ENCODE measurements around the gene TSC2.

The TSC2 gene

DNA sequence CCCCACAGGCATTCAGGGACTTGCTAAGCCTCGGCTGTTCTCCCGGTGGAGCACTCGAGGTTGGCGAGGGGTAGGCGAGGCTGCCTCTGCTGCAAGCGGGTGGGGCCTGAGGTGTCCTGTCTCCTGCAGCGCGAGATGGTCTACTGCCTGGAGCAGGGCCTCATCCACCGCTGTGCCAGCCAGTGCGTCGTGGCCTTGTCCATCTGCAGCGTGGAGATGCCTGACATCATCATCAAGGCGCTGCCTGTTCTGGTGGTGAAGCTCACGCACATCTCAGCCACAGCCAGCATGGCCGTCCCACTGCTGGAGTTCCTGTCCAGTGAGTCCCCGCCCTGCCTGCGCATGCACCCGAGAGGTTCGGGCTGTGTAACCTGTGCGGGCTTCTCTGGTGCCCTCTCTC, 26.3 kb downstream of the TSC2 start:
- no peak for DNase-seq

GRCh38 chr16:2075631-2076030, 27.8 kb downstream of the TSC2 start:
- DNase-seq: no peak

DNA sequence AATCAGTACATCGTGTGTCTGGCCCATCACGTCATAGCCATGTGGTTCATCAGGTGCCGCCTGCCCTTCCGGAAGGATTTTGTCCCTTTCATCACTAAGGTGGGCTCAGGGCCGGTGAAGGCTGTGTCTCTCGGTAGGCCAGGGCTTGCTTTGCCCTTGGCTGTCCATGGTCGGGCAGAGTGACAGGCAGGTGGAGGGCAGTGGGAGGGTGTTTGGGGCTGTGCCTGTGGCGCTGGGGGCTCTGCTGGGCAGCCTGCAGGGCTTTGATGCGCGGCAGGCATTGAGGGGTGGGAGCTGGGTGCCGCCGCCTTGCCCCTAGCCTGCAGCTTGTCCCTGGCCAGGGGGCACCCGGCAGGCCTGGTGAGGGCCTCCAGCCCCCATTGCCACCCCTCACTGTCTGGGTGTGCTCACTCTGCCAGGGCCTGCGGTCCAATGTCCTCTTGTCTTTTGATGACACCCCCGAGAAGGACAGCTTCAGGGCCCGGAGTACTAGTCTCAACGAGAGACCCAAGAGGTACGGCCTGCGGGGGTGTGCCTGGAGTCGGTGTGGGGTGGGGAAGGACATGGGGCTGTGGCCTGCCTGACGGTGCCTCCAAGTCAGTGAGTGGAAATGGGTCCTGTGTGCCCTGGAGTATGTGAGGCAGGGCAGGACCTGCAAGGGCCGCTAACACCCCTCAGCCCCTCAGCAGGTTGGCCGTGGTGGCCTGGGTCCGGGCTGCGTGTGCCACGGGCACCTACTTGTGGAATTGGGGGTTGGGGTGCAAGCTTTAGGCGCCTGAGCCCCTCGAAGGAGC, 28.5 kb downstream of the TSC2 start:
- no peak for DNase-seq

DNA sequence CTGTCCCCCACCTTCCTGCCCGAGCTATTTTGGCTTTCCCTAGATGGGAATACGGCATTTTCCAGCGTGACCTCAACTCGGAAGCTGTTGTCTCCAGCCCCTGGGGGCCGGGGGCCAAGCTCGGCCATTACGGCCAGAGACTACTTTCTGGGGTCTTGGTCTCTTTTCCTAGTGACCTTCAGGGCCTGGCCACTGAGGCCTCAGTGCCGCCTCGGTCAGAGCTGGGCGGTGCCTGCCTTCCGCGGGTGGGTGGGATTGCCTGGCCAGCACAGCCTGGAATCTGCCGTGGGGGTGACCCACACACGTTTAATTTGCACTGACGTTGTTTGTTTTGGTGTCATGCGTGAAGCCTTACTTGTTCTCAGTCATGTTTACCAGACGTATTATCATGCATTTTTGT, 29.2 kb downstream of the TSC2 start:
- DNase-seq: no peak

- no peak for DNase-seq
Measured at GRCh38 chr16:2077696-2078095, 29.9 kb downstream of the TSC2 start.

GRCh38 chr16:2078096-2078495, 30.3 kb downstream of the TSC2 start:
- no peak for DNase-seq

DNA sequence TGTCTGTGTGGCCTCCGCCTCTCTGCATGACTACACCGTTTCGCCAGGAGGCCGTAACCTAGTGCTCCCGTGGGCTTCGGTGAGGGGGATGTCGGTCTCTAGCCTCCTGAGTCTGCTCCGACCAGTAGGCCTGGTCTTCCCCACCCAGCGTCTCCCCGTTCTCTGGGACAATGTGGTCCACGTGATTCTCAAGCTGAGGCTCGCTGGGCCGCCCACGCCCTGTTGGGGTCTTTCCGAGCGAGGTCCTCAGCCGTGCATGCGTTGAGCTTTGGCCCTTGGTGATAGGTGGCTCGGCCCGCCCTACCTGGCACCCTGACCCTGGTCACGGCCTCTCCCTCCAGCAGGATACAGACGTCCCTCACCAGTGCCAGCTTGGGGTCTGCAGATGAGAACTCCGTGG, 30.9 kb downstream of the TSC2 start:
- no peak for DNase-seq

DNA sequence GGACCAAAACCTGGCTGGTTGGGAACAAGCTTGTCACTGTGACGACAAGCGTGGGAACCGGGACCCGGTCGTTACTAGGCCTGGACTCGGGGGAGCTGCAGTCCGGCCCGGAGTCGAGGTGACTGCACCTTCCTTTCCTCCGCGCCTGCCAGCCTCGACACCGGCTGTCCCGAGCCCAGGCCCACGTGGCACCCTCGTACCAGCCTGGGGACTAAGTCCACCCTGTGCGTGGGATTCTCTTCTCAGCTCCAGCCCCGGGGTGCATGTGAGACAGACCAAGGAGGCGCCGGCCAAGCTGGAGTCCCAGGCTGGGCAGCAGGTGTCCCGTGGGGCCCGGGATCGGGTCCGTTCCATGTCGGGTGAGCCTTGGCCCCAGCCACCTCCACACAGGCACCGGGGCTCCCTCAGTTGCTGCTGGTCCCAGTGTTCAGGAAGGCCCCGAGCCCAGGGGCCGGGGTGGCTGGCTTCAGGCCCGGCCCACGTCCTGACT, 31.6 kb downstream of the TSC2 start:
- no peak for DNase-seq

- DNase-seq: no peak
Measured at GRCh38 chr16:2079991-2080390, 32.2 kb downstream of the TSC2 start.

DNA sequence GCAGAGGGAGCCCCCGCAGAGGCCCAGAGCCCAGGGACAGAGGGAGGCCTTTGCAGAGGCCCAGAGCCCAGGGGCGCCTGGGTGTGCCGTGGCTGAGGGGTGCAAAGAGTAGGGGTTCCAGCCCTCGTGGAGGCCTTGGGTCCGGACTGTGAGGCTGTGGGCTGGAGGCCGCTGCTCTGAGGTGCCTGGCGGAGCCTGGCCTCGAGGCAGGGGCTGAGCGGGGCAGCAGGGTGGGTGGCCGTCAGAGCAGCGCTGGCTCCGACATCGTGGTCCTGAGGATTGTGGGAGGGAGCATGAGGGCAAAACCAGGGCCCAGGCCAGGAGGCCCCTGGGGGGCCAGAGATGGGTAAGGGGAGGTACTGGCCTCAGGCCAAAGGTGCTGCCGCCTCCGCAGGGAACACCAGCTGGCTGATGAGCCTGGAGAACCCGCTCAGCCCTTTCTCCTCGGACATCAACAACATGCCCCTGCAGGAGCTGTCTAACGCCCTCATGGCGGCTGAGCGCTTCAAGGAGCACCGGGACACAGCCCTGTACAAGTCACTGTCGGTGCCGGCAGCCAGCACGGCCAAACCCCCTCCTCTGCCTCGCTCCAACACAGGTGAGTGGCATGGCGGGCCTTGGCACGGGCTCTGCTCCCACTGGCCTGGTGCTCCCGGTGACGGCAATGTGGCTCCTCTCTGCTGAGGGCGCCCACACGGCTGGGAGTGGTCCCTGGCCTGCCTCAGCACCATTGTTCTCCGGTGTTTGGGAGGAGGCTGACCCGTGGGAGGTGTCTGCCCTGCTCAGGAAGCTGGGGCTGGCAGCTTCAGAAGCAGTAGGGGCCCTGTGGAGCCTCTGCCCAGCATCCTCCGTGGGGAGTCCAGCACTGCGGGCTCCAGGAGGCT, 33.7 kb downstream of the TSC2 start:
- no peak for DNase-seq

- DNase-seq: no peak
Measured at GRCh38 chr16:2082171-2082982, 34.6 kb downstream of the TSC2 start.

- no peak for DNase-seq
Measured at GRCh38 chr16:2082983-2083364, 35.2 kb downstream of the TSC2 start.

DNA sequence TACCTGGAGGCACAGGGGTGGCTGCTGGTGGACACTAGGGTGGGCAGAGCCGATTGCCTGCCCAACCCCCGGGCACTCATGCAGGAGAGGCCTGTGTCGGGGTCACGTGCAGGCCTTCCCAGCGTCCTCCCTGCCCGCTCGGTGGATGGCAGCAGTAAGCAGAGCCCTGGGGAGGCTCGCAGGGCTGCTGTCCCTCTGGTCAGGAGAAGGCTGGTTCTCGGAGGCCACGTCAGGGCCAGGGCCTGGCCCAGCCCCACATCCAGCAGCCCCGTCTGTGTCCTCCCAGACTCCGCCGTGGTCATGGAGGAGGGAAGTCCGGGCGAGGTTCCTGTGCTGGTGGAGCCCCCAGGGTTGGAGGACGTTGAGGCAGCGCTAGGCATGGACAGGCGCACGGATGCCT, 35.6 kb downstream of the TSC2 start:
- DNase-seq: no peak

DNA sequence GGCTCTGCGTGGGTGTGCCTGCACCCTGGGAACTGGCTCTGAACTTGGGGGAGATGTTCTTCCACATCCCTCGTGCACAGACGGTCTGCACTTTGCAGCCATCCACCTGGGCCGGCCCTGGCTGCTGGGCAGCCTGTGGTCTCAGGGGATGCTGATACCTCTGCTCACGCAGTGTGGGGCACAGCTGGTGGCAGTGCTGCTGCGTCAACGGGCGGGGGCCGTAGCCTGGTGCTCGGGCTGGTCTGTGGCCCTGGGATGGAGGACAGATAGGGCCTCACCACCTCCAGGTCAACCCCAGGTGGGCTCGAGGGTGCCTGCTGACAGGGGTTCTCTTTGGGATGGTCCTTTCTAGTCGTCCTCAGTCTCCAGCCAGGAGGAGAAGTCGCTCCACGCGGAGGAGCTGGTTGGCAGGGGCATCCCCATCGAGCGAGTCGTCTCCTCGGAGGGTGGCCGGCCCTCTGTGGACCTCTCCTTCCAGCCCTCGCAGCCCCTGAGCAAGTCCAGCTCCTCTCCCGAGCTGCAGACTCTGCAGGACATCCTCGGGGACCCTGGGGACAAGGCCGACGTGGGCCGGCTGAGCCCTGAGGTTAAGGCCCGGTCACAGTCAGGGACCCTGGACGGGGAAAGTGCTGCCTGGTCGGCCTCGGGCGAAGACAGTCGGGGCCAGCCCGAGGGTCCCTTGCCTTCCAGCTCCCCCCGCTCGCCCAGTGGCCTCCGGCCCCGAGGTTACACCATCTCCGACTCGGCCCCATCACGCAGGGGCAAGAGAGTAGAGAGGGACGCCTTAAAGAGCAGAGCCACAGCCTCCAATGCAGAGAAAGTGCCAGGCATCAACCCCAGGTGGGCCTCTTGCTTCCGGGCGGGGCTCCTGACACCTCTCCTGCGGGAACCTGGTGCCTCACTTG, 36.3 kb downstream of the TSC2 start:
- DNase-seq: no peak

- DNase-seq: no peak
Measured at GRCh38 chr16:2084895-2085625, 37.3 kb downstream of the TSC2 start.

DNA sequence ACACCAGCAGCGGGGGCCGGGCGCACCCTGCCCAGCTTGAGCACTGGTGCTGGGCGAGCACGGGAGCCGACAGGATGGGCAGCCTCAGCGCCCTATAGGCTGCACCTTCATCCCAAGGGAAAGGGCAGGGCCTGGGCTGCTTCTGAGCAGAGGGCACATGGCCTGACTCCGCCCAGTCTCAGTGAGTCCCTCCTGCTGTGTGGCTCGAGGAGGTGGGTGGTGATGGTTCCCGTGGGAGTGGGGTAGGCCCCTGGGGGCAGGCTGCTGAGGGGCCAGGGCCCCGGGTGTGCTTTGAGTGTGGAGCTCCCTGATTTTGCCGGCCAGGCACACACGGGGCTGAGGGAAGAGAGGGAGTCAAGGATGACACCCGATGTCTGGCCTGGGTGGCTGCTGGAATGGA, 37.9 kb downstream of the TSC2 start:
- DNase-seq: no peak

DNA sequence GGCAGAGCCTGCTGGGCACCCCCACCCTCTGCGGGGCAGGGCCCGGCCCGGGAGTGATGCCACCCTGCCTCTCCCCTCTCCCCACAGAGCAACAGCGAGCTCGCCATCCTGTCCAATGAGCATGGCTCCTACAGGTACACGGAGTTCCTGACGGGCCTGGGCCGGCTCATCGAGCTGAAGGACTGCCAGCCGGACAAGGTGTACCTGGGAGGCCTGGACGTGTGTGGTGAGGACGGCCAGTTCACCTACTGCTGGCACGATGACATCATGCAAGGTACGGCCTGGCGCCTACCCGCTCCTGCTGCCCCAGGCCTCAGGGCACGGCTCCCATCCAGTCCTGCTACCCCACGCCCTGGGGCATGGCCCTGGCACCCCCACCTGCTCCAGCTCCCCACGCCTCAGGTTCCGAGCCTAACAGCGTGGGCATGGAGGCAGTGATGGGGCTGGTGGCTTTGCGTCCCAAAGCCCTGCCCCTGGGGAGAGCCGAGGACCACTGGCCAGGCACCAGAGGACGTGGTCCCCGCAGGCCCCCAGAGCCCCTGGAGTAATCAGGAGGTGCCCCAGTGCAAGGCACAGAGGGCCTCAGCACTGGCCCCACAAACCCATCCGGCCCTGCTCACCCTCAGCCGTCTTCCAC, 38.4 kb downstream of the TSC2 start:
- no peak for DNase-seq

DNA sequence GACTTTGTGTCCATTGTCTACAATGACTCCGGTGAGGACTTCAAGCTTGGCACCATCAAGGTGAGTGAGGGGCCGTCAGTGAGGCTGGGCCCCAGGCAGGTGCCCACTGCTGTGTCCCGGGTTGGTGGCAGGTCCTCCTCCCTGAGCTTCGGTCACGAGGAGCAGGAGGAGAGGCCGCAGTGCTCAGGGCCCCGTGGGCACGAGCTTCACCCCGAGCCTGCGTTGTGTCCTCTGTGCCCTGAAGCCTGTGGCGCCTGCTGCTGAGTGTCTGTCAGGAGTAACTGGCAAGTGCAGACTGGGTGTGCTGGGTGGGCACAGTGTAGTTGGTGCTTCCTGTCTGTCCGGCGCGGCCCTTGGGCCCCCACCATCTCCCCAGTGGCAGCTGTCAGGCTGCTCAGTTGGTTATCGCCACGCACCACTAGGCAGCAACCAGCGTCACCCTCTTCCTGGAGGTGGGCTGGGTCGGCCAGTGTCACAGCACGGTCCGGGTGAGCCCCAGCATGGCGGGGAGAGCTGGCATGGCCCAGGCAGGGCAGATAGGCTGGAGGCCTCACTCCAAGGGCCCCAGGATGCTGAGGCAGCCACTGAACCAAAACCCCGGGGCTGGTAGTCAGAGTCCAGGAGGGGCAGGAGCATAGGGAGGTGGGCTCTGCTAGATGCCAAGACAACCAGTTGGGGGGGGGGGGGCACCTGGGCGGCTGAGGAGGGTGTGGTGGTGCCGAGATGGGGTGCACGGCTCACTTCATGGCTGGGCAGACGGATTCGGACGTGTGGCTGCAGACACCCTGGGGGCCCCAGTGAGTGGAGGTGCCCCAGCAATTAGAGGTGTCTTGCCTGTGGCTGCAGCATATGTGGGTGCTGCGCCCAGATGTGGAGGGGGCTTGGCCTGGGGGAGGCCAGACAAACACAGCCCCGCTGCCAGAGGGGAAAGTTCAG, 39.3 kb downstream of the TSC2 start:
- DNase-seq: no peak

- no peak for DNase-seq
Measured at GRCh38 chr16:2087748-2088631, 40.2 kb downstream of the TSC2 start.
